ENCODE results near the gene RNF121.

The RNF121 gene

DNA sequence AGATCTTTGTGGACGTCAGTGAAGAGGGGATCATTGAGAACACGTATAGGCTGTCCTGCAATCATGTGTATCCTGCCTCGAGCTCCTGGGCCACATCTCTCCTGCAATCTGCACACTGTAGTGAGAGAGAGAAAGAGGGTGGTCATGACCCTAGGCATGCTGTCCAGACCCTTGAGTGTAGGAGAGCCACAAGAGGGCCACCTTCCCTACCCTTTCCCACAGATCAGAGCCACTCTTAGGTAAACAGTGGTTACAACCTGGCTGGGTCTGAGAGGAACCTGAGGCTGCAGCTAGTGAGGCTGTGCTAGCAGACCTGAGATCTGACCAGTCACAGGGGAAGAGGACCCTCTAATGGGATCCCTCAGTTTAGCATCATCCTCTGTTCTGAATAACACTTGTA, 65.9 kb downstream of the RNF121 start:
- no peak for DNase-seq (ENCODE audit: extremely low read depth, low read depth)
- TF ChIP-seq, protein P1, sequence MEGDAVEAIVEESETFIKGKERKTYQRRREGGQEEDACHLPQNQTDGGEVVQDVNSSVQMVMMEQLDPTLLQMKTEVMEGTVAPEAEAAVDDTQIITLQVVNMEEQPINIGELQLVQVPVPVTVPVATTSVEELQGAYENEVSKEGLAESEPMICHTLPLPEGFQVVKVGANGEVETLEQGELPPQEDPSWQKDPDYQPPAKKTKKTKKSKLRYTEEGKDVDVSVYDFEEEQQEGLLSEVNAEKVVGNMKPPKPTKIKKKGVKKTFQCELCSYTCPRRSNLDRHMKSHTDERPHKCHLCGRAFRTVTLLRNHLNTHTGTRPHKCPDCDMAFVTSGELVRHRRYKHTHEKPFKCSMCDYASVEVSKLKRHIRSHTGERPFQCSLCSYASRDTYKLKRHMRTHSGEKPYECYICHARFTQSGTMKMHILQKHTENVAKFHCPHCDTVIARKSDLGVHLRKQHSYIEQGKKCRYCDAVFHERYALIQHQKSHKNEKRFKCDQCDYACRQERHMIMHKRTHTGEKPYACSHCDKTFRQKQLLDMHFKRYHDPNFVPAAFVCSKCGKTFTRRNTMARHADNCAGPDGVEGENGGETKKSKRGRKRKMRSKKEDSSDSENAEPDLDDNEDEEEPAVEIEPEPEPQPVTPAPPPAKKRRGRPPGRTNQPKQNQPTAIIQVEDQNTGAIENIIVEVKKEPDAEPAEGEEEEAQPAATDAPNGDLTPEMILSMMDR (IDR thresholded peaks at IDR 0.05; ENCODE audit: low read depth, low read length), result no peak

DNA sequence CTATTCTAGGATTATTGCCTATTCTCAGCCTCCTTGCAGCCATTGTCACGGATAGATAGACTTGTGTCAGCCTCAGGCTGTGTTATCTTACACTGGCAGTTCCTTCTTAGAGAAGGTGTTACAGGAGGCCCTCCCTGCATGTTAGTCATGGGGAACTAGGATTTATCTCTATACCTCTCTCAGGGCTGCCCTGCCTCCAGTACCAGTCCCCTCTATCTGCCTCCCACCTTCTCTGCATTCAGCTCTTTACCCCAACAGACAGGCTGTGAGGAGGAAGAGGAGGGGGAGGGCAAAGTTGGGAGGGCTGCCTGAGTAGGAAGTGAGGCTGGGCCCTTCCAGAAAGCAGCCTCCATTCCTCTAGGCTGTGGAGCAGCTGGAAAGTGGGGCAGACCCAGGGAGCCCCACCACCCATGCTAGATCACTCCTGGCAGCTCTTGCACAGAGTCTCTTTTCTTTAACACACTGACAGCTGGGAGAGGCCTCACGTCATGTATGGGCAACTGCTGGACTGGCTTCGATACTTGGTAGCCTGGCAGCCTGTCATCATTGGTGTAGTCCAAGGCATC, 67.0 kb downstream of the RNF121 start:
- TF ChIP-seq, protein P1 (IDR thresholded peaks at IDR 0.05; ENCODE audit: low read depth, low read length), result no peak
- no peak for DNase-seq (ENCODE audit: extremely low read depth, low read depth)

DNA sequence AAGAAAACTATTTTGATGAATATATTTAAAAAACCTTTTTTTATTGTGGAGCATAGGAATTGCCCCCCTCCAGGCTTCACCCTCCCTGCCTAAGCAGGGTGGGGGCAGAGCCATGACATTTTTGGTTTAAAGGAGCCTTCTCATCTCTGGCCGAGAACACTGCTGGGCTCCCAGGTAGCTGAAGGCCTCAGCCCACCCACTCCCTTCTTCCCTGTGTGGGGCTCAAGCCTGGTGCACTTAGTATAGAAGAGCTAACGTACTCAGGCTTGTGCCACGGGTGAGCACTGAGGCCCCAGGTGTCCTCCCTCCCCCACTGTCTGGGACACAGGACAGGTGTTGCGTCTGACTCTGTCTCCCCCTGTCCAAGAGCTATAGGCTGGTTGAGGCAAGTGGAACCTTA, 67.7 kb downstream of the RNF121 start:
- no peak for DNase-seq (ENCODE audit: extremely low read depth, low read depth)
- TF ChIP-seq, protein P1 (IDR thresholded peaks at IDR 0.05; ENCODE audit: low read depth, low read length), result no peak

DNA sequence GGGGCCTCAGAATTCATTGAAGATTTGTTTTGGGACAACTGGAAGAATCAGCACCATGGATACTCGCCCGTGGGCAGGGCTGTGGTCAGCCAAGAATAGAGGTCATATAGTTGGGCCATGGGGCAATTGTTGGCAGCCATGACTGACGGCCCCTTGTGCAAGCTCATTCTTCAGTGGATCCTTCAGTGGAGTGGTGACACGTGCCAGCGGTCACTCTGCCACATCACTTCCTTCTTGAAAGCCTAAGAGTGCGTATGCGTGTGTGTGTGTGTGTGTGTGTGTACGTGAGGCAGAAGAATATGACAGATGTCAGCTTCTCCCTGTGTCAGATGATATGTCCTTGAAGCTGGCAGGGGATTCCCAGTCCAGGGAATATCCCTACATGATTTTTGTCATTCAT, 68.1 kb downstream of the RNF121 start:
- no peak for DNase-seq (ENCODE audit: extremely low read depth, low read depth)
- TF ChIP-seq, protein P1 (IDR thresholded peaks at IDR 0.05; ENCODE audit: low read depth, low read length), result no peak

DNA sequence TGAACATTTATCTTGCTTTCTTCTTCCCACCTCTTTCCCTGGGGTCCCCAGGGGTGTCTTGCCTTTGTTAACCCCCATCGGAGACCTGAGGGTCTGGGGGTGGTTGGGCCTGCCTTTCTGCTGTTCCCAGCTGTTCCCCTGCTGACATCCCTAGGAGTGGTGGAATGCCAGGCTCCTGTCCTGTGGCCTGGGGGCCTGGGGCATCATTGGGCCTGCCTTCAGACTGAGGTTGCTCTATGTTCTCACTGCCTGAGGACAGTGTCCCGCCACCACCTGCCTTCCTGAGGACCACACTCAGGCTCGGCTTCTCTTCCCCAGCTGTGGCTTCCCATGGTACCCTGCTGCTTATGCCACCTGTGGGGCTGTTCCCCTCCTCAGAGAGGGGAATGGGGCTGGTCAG, 68.7 kb downstream of the RNF121 start:
- DNase-seq (ENCODE audit: extremely low read depth, low read depth), result no peak
- TF ChIP-seq, protein P1 (IDR thresholded peaks at IDR 0.05; ENCODE audit: low read depth, low read length), result no peak

DNA sequence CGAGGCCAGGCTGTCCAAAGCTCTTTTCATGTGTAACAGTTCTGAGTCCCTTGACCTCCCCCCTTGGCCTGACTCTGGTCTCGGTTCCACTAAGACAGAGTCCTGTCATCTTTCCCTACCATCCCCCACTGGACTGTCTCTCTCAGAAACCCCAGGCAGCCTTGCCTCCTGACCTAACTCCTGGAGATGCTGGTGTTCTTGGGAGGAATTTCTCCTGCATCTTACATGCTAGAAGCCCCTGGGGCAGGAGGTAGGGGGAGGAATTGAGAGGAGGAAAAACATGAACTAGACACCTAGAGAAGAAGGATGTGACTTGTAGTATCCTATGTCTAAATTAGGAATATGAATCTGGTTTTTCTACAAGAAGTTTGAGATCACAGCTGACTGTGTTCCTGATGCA, 69.2 kb downstream of the RNF121 start:
- TF ChIP-seq, protein P1 (IDR thresholded peaks at IDR 0.05; ENCODE audit: low read depth, low read length), result no peak
- DNase-seq (ENCODE audit: extremely low read depth, low read depth), result no peak

DNA sequence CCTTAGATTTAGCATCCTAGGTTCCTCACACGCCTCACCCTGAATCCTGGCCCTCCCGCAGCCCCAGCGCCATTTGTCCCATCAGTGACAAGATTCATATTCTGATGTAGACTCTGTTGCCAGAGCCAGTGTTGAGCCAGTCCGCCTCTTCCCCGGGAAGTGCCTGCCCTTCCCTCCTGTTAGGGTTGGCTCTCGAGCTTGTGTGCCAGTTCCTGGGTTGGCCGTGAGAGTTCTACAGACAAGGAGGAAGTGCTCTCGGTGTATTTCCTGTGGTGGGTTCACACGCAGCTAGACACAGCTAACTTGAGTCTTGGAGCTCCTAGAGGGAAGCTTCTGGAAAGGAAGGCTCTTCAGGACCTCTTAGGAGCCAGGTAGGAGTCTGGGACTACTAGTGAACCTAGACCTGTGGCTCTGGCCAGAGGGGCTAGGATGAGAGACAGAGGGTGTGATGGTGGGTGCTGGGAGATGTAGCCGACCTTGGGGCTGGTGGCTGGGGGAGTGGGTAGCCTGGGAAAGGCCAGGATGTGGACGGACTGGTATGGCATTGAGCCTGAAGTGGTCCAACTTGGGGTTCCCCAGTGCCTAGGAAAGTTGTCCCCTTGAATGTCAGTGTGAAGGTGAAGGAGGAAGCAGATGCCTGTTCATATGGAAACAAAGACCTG, 69.9 kb downstream of the RNF121 start, which contains the start of gene IL18BP:
IL18BP (plus strand) TSS at position 261 of the 662 bp plus-strand sequence. CDS start 1,076 bp downstream, outside the sequence.
- DNase-seq (ENCODE audit: extremely low read depth, low read depth), result no peak
- TF ChIP-seq, protein P1 (IDR thresholded peaks at IDR 0.05; ENCODE audit: low read depth, low read length), result no peak

Data from AG09319 (cell line).